Type B pancreatic cell (in vitro differentiated cells): ENCODE results near the gene TTLL7. TPM values are rescaled to one million over a fixed set of nuclear protein-coding genes. Genes with fewer than 3 reads are reported as not detected.

Experiments used
- DNase-seq: peaks from one replicate; pipeline ENCODE4 v3.0.0; 2021; ENCODE audit warnings: mixed read lengths; ENCODE audit not compliant: unreplicated experiment; ENCODE audit errors: extremely low spot score
- H3K27ac Mint-ChIP-seq: 2 replicates; pipeline ENCODE4 v1.8.0; 2021; ENCODE audit warnings: mild to moderate bottlenecking, mixed read lengths
- H3K27me3 Mint-ChIP-seq: 2 replicates; pipeline ENCODE4 v1.8.0; 2021; ENCODE audit warnings: mixed read lengths
- H3K36me3 Mint-ChIP-seq: 2 replicates; pipeline ENCODE4 v1.8.0; 2021; ENCODE audit warnings: mixed read lengths
- H3K4me1 Mint-ChIP-seq: one replicate; pipeline ENCODE4 v1.8.0; 2021; ENCODE audit warnings: mixed read lengths; ENCODE audit not compliant: unreplicated experiment
- H3K4me3 Mint-ChIP-seq: 2 replicates; pipeline ENCODE4 v1.8.0; 2021; ENCODE audit warnings: mild to moderate bottlenecking, mixed read lengths
- H3K9me3 Mint-ChIP-seq: 2 replicates; pipeline ENCODE4 v1.8.0; 2021; ENCODE audit warnings: mixed read lengths
- total RNA-seq: library from RNA; stranded (reverse); gene quantifications from 2 replicates; pipeline ENCODE4 v1.2.1, GENCODE V29; 2021; ENCODE audit warnings: low replicate concordance
- TF ChIP-seq, protein P1 (sequence below): fragments of 200-600 bp; sonication (generic); conservative IDR thresholded peaks from 2 replicates; pipeline ENCODE4 v1.5.0; 2021; ENCODE audit warnings: antibody characterized with exemption, mild to moderate bottlenecking

The TTLL7 gene
- total RNA-seq, 1 donor from 2014 or later: 21.1 TPM

DNA sequence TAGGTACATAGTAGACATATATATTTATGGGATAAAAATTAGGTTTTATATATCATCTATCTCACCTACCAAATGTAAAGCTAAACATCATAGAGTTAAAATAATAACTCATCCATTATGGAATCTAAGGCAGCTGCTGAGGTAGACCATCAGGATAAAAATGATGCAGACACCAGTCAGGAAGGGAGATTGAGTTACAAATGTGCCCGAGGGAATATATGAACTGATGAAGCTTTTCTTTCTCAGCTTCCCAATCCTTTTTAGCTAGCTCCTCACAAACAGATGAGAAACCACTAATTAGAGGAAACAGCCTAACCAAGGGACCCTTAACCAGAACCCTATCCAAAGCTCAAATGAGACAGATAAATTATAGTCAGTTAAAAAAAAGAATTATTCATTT lies 20.9 kb downstream of the TTLL7 start:
- Mint-ChIP-seq H3K36me3 (peaks cover 5% of the 10 kb centered on the region), H3K27ac (no peak overlapping the region), H3K4me1 (no peaks in the 10 kb centered on the region), H3K4me3 (no peak overlapping the region), H3K9me3 (peaks cover 10% of the 10 kb centered on the region), H3K27me3 (no peaks in the 10 kb centered on the region)
- TF ChIP-seq, protein P1, sequence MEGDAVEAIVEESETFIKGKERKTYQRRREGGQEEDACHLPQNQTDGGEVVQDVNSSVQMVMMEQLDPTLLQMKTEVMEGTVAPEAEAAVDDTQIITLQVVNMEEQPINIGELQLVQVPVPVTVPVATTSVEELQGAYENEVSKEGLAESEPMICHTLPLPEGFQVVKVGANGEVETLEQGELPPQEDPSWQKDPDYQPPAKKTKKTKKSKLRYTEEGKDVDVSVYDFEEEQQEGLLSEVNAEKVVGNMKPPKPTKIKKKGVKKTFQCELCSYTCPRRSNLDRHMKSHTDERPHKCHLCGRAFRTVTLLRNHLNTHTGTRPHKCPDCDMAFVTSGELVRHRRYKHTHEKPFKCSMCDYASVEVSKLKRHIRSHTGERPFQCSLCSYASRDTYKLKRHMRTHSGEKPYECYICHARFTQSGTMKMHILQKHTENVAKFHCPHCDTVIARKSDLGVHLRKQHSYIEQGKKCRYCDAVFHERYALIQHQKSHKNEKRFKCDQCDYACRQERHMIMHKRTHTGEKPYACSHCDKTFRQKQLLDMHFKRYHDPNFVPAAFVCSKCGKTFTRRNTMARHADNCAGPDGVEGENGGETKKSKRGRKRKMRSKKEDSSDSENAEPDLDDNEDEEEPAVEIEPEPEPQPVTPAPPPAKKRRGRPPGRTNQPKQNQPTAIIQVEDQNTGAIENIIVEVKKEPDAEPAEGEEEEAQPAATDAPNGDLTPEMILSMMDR: no peak
- DNase-seq: no peak

DNA sequence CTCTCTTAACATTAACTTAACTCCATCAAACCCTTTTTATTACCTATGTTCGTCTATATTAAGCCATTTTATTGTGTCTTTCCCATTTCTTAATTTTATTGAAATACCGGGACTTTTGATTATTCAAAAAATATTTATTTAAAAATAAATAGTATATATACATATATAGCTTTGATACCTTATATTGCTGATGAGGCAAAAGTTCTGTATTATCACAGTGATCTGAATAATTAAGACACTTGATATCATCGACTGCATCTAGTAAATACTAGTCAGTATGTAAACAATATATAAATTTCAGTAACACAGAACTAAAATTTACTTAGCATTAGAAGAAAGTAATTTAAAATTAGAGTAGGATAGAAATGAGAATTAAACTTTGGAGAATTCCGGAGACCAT lies 22.0 kb downstream of the TTLL7 start:
- DNase-seq: no peak
- Mint-ChIP-seq H3K36me3 (no peaks in the 10 kb centered on the region), H3K27ac (no peak overlapping the region), H3K27me3 (no peaks in the 10 kb centered on the region), H3K4me3 (no peak overlapping the region), H3K9me3 (peaks cover 1% of the 10 kb centered on the region), H3K4me1 (no peaks in the 10 kb centered on the region)
- TF ChIP-seq, protein P1: no peak

DNA sequence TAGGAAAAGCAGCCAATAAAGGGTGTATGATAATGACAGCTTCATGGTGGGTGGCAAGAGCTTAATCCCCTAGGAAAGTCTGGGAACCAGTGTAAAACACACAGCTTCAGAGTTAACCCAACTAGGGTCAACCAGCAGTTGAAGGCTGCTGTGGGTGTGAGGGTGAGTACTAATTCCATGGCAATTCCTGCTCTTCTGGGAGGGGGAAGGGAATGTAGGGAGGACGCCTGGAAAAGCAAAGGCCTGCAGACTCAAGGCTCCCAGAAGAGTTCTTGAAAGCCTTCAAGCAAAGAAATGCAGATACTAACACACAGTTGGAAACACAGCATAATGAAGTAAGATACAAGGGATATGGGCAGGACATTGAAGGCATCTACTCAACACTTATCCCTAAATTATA lies 28.1 kb downstream of the TTLL7 start:
- H3K27ac Mint-ChIP-seq: no peak overlapping the region
- no peak overlapping the region for H3K4me3 Mint-ChIP-seq
- H3K27me3 Mint-ChIP-seq: no peaks in the 10 kb centered on the region
- TF ChIP-seq, protein P1: no peak
- H3K9me3 Mint-ChIP-seq: no peaks in the 10 kb centered on the region
- DNase-seq: no peak
- H3K4me1 Mint-ChIP-seq: no peaks in the 10 kb centered on the region
- H3K36me3 Mint-ChIP-seq: peaks cover 3% of the 10 kb centered on the region

DNA sequence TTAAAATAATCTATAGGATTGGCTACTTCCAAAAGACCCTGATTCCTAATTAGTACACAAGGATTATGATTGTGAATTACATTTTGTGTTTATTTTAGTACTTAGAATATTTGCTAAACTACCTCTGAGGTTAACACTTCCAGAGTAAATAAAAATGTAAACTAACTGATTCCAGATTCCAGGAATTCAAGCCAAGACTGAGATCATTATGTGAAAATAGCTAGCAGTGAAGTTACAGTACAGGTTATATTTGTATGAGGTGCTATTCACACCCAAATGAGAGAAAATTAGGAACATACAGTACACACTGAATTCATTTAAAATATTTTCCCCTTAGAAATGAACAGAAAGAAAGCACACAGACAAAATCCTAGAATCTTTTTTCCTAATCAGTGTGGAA lies 28.8 kb downstream of the TTLL7 start:
- TF ChIP-seq, protein P1: no peak
- Mint-ChIP-seq H3K9me3 (no peaks in the 10 kb centered on the region), H3K4me3 (no peak overlapping the region), H3K36me3 (peaks cover 3% of the 10 kb centered on the region), H3K27me3 (no peaks in the 10 kb centered on the region), H3K4me1 (no peaks in the 10 kb centered on the region), H3K27ac (no peak overlapping the region)
- DNase-seq: no peak

DNA sequence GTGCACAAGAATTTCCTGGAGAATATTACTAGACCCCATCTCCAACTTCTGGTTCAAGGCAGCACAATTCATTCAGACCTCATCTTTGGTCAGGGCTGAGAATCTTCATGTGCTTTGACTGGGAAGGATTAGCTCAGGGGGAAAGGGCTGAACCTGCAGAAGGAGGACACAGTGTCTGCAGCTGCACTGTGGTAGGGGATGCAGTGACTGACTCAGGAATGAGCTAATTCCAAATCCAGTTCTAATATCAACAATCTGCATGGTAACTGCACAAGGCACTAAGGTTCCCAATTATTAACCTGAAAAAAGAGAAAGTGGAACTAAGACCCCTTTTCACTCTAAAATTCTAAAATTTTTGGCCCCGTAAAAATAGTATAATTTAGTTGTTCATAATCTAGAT lies 31.6 kb downstream of the TTLL7 start:
- H3K9me3 Mint-ChIP-seq: no peaks in the 10 kb centered on the region
- no peaks in the 10 kb centered on the region for H3K27me3 Mint-ChIP-seq
- TF ChIP-seq, protein P1: no peak
- no peak for DNase-seq
- no peak overlapping the region for H3K27ac Mint-ChIP-seq
- no peak overlapping the region for H3K4me3 Mint-ChIP-seq
- peaks cover 3% of the 10 kb centered on the region for H3K36me3 Mint-ChIP-seq
- no peaks in the 10 kb centered on the region for H3K4me1 Mint-ChIP-seq

DNA sequence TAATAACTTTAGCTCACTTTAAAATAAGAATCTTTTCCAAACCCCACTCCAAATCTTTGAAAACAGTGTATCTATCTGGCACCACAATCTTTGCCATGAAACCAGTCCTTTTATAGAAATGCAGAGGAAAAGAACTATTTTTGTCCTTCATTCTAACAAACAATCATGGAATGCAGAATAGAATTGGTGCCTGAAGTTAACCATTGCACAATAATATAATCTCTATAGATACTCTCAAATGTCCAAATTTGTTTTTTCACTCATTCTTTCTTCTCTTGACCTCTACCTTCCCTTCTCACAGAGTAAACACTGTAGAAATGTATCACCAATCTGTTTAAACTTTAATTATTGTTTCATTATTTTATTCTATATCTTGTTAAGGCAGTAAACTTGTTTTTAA lies 34.8 kb downstream of the TTLL7 start:
- Mint-ChIP-seq H3K27ac (no peak overlapping the region), H3K9me3 (no peaks in the 10 kb centered on the region), H3K27me3 (no peaks in the 10 kb centered on the region), H3K4me3 (no peak overlapping the region), H3K36me3 (no peaks in the 10 kb centered on the region), H3K4me1 (peaks cover 9% of the 10 kb centered on the region)
- no peak for DNase-seq
- TF ChIP-seq, protein P1: no peak
